TTC549 (cell line): ENCODE data around the gene DIP2A.

ENCODE experiments used
- FAIRE-seq: peaks from 2 replicates; lab custom pipeline; 2012; peaks lifted over from hg19 to GRCh38; lab: Jason Lieb, UNC

Gene DIP2A

GRCh38 chr21:46532080-46532479 lies 73.4 kb downstream of the DIP2A start:
- FAIRE-seq = no peak

- FAIRE-seq = no peak
These were observed 78.3 kb downstream of the DIP2A start for GRCh38 chr21:46537026-46537425.

GRCh38 chr21:46538262-46538661 lies 79.6 kb downstream of the DIP2A start:
- FAIRE-seq = no peak

GRCh38 chr21:46538851-46539666 lies 80.4 kb downstream of the DIP2A start:
- no peak for FAIRE-seq

- no peak for FAIRE-seq
These were observed 81.5 kb downstream of the DIP2A start for GRCh38 chr21:46540087-46540710.

- FAIRE-seq = no peak
These were observed 84.0 kb downstream of the DIP2A start for GRCh38 chr21:46542588-46543124.

GRCh38 chr21:46543306-46543705 lies 84.6 kb downstream of the DIP2A start:
- no peak for FAIRE-seq

- no peak for FAIRE-seq
These were observed 85.3 kb downstream of the DIP2A start for GRCh38 chr21:46544003-46544402.

GRCh38 chr21:46544824-46545223 lies 86.1 kb downstream of the DIP2A start:
- no peak for FAIRE-seq

GRCh38 chr21:46545363-46545762 lies 86.7 kb downstream of the DIP2A start:
- FAIRE-seq = no peak

- FAIRE-seq = no peak
These were observed 87.2 kb downstream of the DIP2A start for GRCh38 chr21:46545911-46546310.

GRCh38 chr21:46546799-46547198 lies 88.1 kb downstream of the DIP2A start:
- no peak for FAIRE-seq

- no peak for FAIRE-seq
These were observed 91.0 kb downstream of the DIP2A start for GRCh38 chr21:46549650-46550049.

GRCh38 chr21:46550116-46550941 lies 91.6 kb downstream of the DIP2A start:
- FAIRE-seq = no peak

- FAIRE-seq = no peak
These were observed 93.0 kb downstream of the DIP2A start for GRCh38 chr21:46551636-46552241.

- FAIRE-seq = no peak
These were observed 93.6 kb downstream of the DIP2A start for GRCh38 chr21:46552274-46552673.

GRCh38 chr21:46552865-46553379 lies 94.2 kb downstream of the DIP2A start:
- no peak for FAIRE-seq

GRCh38 chr21:46553993-46554392 lies 95.3 kb downstream of the DIP2A start:
- no peak for FAIRE-seq

GRCh38 chr21:46554431-46555224 lies 95.9 kb downstream of the DIP2A start:
- FAIRE-seq = no peak

- FAIRE-seq = no peak
These were observed 96.5 kb downstream of the DIP2A start for GRCh38 chr21:46555225-46555617.

GRCh38 chr21:46555678-46556077 lies 97.0 kb downstream of the DIP2A start:
- FAIRE-seq = no peak
